Middle frontal gyrus (tissue), 1 donor: Measurements from ENCODE around the gene DISC1.
"Not testable (repeated sequence)": the region's sequence is repeated elsewhere in the genome, so short reads cannot be mapped to it uniquely, and the experiment has no call there.

Experiments
- DNase-seq: peaks from one replicate; pipeline ENCODE4 v3.0.0-alpha.2; 2015; ENCODE audit warnings: low spot score; ENCODE audit errors: extremely low spot score

DISC1 gene

GRCh38 chr1:231727171-231727570 is 100.6 kb downstream of the DISC1 start:
- no peak for DNase-seq

DNA sequence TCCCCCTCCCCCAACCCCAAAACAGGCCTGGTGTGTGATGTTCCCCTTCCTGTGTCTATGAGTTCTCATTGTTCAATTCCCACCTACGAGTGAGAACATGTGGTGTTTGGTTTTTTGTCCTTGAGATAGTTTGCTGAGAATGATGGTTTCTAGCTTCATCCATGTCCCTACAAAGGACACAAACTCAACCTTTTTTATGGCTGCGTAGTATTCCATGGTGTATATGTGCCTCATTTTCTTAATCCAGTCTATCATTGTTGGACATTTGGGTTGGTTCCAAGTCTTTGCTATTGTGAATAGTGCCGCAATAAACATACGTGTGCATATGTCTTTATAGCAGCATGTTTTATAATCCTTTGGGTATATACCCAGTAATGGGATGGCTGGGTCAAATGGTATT is 102.4 kb downstream of the DISC1 start:
- DNase-seq: not testable (repeated sequence)

GRCh38 chr1:231729544-231729943 is 103.0 kb downstream of the DISC1 start:
- DNase-seq: no peak

- no peak for DNase-seq
Measured at GRCh38 chr1:231731268-231731667, 104.7 kb downstream of the DISC1 start.

DNA sequence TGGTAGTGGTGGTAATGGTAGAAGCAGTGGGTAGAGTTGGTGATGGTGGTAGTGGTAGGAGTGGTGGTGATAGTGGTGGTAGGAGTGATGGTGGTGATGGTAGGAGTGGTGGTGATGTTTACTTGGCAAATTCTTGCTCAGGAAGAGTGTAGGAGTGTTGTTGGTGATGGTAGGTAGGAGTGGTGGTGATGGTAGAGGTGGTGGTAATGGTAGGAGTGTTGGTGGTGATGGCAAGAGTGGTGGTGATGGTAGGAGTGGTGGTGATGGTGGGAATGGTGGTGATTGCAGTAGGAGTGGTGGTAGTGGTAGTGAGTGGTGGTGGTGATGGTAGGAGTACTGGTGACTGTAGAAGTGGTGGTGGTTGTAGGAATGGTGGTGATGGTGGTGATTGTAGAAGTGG is 106.5 kb downstream of the DISC1 start:
- no peak for DNase-seq

GRCh38 chr1:231733672-231734071 is 107.1 kb downstream of the DISC1 start:
- no peak for DNase-seq

DNA sequence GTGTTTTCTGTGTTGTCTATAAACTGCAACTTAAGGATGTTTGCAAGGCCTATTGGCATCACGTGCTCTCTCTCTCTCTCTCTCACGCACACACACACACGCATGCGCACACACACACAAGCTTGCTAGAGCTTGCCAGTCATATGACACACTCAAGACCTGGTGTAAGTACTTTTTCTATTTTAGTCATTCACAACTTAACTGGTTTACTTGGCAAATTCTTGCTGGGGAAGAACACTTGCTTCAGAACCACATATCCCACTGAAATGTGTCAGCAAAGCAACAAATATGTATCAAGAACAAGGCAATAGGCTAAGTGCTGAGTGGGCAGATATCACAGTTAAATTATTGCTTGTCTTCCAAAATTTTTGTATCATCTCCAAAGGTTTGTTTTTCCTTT is 107.8 kb downstream of the DISC1 start:
- no peak for DNase-seq

DNA sequence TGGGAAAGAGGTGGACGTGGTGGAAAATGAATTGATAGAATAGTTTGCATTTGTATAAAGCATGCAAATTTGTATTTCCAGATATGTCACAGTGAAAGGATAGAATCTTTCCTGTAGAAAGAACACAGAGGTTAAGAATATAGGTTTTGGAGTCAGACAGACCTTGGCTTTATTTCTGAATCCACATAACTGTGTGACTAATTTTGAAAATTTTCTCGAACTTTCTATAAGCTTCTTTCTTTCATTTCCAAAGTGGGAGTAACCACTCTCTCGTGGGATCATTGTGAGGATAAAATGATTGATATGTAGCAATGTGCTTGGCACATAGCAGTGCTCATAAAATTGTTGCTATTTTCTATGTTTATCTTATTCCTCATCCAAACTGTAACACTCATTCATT is 108.8 kb downstream of the DISC1 start:
- no peak for DNase-seq

DNA sequence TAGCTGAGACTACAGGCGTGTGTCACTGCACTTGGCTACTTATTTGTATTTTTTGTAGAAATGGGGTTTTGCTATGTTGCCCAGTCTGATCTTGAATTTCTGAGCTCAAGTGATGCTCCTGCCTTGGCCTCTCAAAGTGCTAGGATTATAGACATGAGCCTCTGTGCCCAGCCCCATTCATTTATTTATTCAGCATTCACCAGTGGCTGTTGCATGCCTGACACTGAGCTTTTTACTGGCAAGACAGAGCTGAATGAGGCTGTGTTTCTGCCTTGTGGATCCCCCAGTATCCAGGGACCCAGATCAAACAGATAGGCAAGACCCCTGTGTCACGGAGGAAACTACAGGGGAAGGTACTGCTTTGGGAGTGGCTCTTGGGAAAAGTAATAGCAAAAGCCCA is 109.4 kb downstream of the DISC1 start:
- no peak for DNase-seq

DNA sequence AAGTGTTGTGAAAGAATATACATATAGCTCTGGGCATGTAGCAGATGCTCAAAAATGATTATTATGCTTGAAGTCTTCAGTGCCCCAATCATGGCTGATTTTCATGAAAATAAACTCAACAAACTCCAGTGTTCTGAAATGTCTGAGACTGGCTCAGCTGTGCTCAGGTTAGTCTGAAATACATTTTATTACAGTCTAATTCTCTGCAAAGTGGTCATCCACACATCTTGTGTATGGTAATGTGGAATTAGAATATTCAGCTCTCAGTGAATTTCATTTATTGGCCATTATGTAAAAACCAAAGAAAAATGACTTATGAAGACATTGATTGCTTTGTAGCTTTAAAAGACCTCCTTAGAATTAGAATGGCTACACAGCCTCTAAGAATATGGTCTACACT is 109.9 kb downstream of the DISC1 start:
- DNase-seq: no peak

- no peak for DNase-seq
Measured at GRCh38 chr1:231738554-231738953, 112.0 kb downstream of the DISC1 start.

DNA sequence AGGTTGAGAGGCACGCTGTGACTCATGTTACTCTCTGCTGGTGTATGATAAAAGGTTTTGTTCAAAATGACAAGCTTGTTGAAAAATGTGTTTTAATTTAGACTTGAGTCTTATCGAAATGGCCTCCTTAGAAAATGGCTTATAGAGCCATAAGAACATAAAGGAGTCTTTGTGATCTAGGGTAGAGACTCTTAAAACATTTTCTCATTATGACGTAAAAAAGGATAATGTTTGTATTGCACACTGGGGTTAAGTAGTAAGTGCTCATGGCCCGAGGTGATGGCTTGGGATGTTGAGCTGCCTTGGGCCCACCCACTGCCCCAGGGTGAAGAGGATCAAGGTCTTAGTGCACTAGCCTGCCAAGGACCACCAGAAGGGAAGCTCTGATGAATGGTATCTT is 117.4 kb downstream of the DISC1 start:
- DNase-seq: no peak

GRCh38 chr1:231748760-231749415 is 122.3 kb downstream of the DISC1 start:
- DNase-seq: no peak

DNA sequence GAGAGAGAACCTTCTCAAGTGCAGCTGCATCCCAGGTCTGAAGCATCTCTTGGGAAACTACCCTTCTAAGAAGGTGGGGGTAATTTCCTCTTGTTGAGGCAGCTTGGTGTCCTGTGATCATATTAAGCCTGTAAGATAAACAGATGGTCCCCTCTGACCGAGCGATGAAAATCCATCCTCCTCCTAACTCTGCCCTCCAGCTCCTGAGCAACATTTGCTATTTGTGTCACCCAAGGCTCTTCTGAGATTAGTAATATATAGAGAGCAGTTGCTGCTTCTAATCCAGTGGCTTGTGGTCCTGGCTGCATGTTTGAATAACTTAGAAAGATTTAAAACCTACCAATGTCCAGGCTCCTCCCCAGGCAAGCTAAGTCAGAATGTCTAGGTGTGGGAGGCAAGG is 123.7 kb downstream of the DISC1 start:
- no peak for DNase-seq

GRCh38 chr1:231750818-231751362 is 124.3 kb downstream of the DISC1 start:
- no peak for DNase-seq

GRCh38 chr1:231751415-231751814 is 124.8 kb downstream of the DISC1 start:
- no peak for DNase-seq

DNA sequence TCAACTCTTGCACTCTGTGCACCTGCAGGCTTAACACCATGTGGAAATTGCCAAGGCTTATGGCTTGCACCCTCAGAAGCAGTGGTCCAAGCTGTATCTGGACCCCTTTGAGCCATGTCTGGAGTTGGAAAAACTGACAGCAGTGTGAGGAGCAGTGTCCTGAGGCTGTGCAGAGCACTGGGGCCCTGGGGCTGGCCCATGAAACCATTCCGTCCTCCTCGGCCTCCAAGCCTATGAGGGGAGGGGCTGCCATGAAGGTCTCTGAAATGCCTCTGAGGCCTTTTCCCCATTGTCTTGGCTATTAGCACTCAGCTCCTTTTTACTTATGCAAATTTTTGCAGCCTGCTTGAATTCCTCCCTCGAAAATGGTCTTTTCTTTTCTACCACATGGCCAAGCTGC is 126.7 kb downstream of the DISC1 start:
- DNase-seq: no peak

DNA sequence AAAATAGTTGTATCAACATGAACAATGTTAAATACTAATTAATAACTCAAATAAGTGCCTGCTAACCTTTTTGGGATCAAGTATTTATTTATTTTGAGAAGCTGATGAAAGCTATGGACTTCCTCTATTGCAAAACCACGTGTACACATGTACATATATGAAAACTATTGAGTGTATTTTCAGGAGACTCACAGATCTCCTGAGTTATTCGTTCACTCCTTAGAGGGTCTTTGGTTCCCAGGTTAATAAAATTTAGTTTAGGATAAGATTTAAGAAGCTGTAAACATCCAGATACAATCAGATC is 130.5 kb downstream of the DISC1 start:
- DNase-seq: no peak

- no peak for DNase-seq
Measured at GRCh38 chr1:231757759-231758158, 131.2 kb downstream of the DISC1 start.

DNA sequence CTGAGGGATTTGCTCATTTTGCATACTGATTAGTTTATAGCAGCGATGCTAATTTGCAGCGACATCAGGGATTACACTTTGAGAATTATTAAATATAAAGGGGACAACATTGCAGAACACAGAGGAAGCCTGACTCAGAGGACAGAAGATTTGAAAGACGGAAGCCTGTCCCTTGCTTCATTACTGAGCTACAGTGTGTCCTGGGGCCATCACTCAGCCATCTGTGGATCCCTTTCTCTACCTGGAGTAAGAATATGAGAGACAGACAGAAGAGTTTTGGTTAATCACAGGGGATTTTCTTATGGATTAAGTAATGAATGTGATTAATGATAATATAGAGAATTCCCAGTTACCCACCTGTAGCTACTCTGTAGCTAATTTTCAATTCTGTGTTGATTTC is 134.7 kb downstream of the DISC1 start:
- no peak for DNase-seq

DNA sequence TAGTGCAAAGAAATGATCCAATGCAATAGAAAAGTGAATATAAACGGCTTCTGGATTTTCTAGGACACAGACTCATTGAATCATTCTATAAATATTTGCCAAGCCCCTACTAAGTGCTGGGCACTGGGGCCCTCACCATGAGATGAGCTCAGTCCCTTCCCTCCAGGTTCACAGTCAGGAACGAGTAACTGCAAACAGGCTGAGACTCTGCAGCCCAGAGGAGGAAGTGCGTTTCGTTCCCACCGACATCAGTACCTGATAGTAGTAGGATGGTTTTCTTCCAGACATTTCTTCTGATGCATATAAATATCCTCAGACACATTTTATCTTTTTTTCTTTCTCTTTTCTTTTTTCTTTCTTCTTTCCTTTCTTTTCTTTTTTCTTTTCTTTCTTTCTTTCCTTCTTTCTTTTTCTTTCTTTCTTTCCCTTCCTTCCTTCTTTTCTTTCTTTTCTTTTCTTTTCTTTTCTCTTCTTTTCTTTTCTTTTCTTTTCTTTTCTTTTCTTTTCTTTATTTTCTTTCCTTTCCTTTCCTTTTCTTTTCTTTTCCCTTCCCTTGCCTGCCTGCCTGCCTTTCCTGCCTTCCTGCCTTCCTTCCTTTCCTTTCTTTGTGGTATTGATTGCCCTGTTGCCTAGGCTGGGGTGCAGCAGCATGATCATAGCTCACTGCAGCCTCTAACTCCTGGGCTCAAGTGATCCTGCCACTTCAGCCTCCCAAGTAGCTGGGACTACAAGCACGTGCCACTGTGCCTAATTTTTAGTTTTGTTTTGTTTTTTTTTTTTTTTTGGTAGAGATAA is 135.4 kb downstream of the DISC1 start:
- DNase-seq: no peak

DNA sequence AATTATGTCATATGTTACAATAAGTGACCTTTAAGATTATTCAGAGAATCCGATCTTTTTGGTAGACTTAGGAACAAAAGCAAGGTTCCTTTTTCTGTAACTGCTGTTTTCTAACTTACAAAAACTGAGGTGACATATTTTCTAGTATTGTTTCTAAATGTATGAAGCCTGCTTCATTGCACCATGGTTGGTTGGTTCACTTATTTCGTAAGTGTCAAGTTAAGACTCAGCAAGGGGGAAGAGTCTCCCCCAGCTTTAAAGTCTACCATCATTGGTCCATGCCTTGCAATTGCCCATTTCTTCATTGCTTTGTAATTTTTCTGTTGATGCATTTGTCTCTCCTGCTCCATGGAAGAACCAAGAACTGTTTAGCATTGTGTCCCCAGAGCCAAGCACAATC is 136.9 kb downstream of the DISC1 start:
- no peak for DNase-seq

GRCh38 chr1:231765825-231766224 is 139.2 kb downstream of the DISC1 start:
- not testable (repeated sequence) for DNase-seq
